Stomach (tissue), 9 donors: ENCODE measurements around the gene XYLB. TPM values are rescaled to one million over a fixed set of nuclear protein-coding genes. Genes with fewer than 3 reads are reported as not detected.

ENCODE experiments used
- DNase-seq, 2 donors: peaks; one replicate each; pipeline versions ENCODE4 v3.0.0 to v3.0.0-alpha.2; 2013 to 2019
- H3K27ac ChIP-seq, 5 donors: fragments of 200-600 bp in 4 of 5; sonication (generic) in 4 of 5; one replicate each; pipeline ENCODE4 v1.5.1; 2013 to 2019; ENCODE audit warnings: mild to moderate bottlenecking in 1 of 5, moderate library complexity in 1 of 5
- H3K27me3 ChIP-seq, 3 donors: fragments of 200-600 bp; sonication (generic); one replicate each; pipeline ENCODE4 v1.5.1; 2017 to 2019; ENCODE audit warnings: mixed run types in 1 of 3
- H3K36me3 ChIP-seq, 4 donors: fragments of 200-600 bp; sonication (generic); 1 replicate in 3 of 4; 2 replicates in 1 of 4; pipeline ENCODE4 v1.5.1; 2016 to 2019
- H3K4me1 ChIP-seq, 4 donors: fragments of 200-600 bp; sonication (generic); one replicate each; pipeline ENCODE4 v1.5.1; 2016 to 2019
- H3K4me3 ChIP-seq, 4 donors: fragments of 200-600 bp; sonication (generic) in 3 of 4; one replicate each; pipeline ENCODE4 v1.5.1; 2016 to 2019; ENCODE audit warnings: mild to moderate bottlenecking in 1 of 4
- H3K9me3 ChIP-seq, 4 donors: fragments of 200-600 bp; sonication (generic); one replicate each; pipeline ENCODE4 v1.5.1; 2016 to 2019
- CTCF ChIP-seq, 7 experiments: fragments of 450-650 bp in 4 of 7; fragments of 200-600 bp in 3 of 7; sonication (generic) in 3 of 7; IDR thresholded peaks; one replicate each; pipeline ENCODE4 v1.5.1; 2016 to 2019; ENCODE audit warnings: antibody characterized with exemption in 7 of 7, control low read depth in 2 of 7, mild to moderate bottlenecking in 1 of 7
- EP300 ChIP-seq: sonication (generic); formaldehyde crosslinking; IDR thresholded peaks from one replicate; pipeline ENCODE4 v1.6.1; 2017; ENCODE audit warnings: antibody characterized with exemption
- POLR2A ChIP-seq, 4 donors: fragments of 450-650 bp; IDR thresholded peaks; one replicate each; pipeline ENCODE4 v1.6.1; 2016; ENCODE audit warnings: antibody characterized with exemption in 4 of 4, control low read depth in 2 of 4, mild to moderate bottlenecking in 1 of 4, moderate library complexity in 1 of 4
- POLR2AphosphoS5 ChIP-seq, 3 donors: sonication (generic); formaldehyde crosslinking; IDR thresholded peaks; one replicate each; pipeline ENCODE4 v1.6.1; 2016; ENCODE audit warnings: antibody characterized with exemption in 3 of 3
- WGBS, 5 donors: extraction: QIAGEN DNeasy Blood & Tissue Kit in 3 of 5; methylation state at CpG; one replicate each; pipeline versions ENCODE4 v1.1.5 to v1.1.7; 2013 to 2018; 5-methylcytosine and 5-hydroxymethylcytosine counted together
- intact Hi-C: fragments of 100-400 bp; cut with DNase I; formaldehyde crosslinking; loops from one replicate; pipeline ENCODE4 v1.15.1; 2023; ENCODE audit warnings: low total_unique reads
- polyA plus RNA-seq, 3 donors: library from polyadenylated mRNA; stranded (reverse); fragments of 200-250 nt; gene quantifications; one replicate each; pipeline ENCODE4 v1.2.3, GENCODE V29; 2013
- total RNA-seq, 5 donors: library from RNA; depleted of rRNA; stranded (reverse); fragments of >200 nt; gene quantifications; one replicate each; pipeline versions ENCODE4 v1.1.0 to v1.2.3, GENCODE V29; 2014 to 2016
- donor health status: healthy with polysubstance abuse.
- donor health status: Bipolar disorder and iron deficiency.
- donor health status: healthy.

Gene XYLB
- total and polyA plus RNA-seq, 8 donors = 1.1 to 41.6 (median 3.6) TPM

GRCh38 chr3:38306941-38307340 lies 39.6 kb upstream of the XYLB start:
- Histone ChIP-seq H3K9me3 (no peaks in the 10 kb centered on the region), H3K4me3 (no peak overlapping the region), H3K27me3 (no peaks in the 10 kb centered on the region), H3K4me1 (no peaks in the 10 kb centered on the region), H3K27ac (no peak overlapping the region), H3K36me3 (no peaks in the 10 kb centered on the region)
- WGBS, 5 donors = 84 to 94% (median 91%) methylated on average over 3 to 5 of the region's 5 CpGs
- DNase-seq = no peak
- intact Hi-C loops = no loop called here
- TF ChIP-seq POLR2A (IDR thresholded peaks at IDR 0.05) = no peak
- no peak for TF ChIP-seq CTCF (IDR thresholded peaks at IDR 0.05)
- TF ChIP-seq EP300 = no peak
- no peak for TF ChIP-seq POLR2AphosphoS5 (IDR thresholded peaks at IDR 0.05)

DNA sequence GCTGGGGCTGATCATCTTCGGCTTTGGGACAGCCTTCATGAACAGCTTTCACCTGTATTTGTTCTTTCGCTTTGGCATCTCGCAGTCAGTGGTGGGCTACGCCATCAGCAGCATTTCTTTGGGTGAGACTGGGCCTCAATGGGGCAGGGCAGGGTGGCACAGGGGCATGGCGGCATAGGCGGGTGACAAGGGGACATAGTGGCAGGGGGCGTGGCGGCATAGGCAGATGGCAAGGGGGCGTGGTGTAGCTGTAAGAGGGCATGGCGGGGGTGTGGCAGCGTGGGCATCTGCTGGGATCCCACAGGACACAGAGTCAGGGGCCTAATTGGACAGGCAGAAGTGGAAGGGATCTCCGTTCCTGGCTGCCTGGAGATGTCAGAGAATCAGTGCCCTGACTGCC lies 39.0 kb upstream of the XYLB start:
- no peak overlapping the region for H3K4me3 ChIP-seq
- no peak overlapping the region for H3K27ac ChIP-seq
- intact Hi-C loops = no loop called here
- no peak for DNase-seq
- TF ChIP-seq EP300 (no peak), CTCF (IDR thresholded peaks at IDR 0.05) (no peak), POLR2AphosphoS5 (IDR thresholded peaks at IDR 0.05) (no peak), POLR2A (IDR thresholded peaks at IDR 0.05) (no peak)
- H3K27me3 ChIP-seq = no peaks in the 10 kb centered on the region
- no peaks in the 10 kb centered on the region for H3K4me1 ChIP-seq
- WGBS, 5 donors = 88 to 94% (median 90%) methylated on average over 7 to 12 of the region's 12 CpGs
- no peaks in the 10 kb centered on the region for H3K36me3 ChIP-seq
- no peaks in the 10 kb centered on the region for H3K9me3 ChIP-seq

DNA sequence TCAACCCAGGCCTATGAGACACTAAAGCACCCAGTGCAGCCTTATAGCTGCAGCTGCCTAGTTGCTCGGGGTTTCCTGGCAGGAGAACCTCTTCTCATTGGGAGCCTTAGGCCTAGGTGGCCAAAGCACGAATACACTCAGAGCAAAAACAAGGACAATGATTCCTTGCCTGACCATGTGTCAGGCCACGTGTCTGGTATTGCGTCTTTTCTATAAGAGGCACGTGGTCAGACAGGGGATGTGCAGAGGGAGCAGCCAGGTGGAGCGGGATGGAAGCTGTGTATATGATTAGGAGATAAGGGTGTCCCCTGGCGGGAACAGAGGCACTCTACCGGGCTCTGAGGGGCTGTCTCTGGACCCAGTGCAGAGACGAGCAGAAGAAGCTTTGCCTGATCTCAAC lies 38.1 kb upstream of the XYLB start:
- Histone ChIP-seq H3K27me3 (no peaks in the 10 kb centered on the region), H3K36me3 (no peaks in the 10 kb centered on the region), H3K27ac (no peak overlapping the region), H3K4me3 (no peak overlapping the region), H3K9me3 (no peaks in the 10 kb centered on the region), H3K4me1 (no peaks in the 10 kb centered on the region)
- TF ChIP-seq EP300 = no peak
- TF ChIP-seq CTCF (IDR thresholded peaks at IDR 0.05) = no peak
- TF ChIP-seq POLR2AphosphoS5 (IDR thresholded peaks at IDR 0.05) = no peak
- TF ChIP-seq POLR2A (IDR thresholded peaks at IDR 0.05) = no peak
- DNase-seq = no peak
- intact Hi-C loops = no loop called here
- 81 to 90% (median 87%) methylated on average over 9 of the region's 9 CpGs for WGBS, 5 donors

- intact Hi-C loops = no loop called here
- H3K4me1 ChIP-seq = no peaks in the 10 kb centered on the region
- H3K27me3 ChIP-seq = no peaks in the 10 kb centered on the region
- TF ChIP-seq POLR2AphosphoS5 (IDR thresholded peaks at IDR 0.05) (no peak), POLR2A (IDR thresholded peaks at IDR 0.05) (no peak), CTCF (IDR thresholded peaks at IDR 0.05) (no peak), EP300 (no peak)
- no peak overlapping the region for H3K27ac ChIP-seq
- WGBS, 5 donors = 76 to 89% (median 88%) methylated on average over 1 of the region's 1 CpG
- no peaks in the 10 kb centered on the region for H3K36me3 ChIP-seq
- H3K4me3 ChIP-seq = no peak overlapping the region
- DNase-seq = no peak
- no peaks in the 10 kb centered on the region for H3K9me3 ChIP-seq
These were observed 35.1 kb upstream of the XYLB start for GRCh38 chr3:38311476-38311875.
